Measurements from ENCODE around the gene WDTC1. TPM values are rescaled to one million over a fixed set of nuclear protein-coding genes. Genes with fewer than 3 reads are reported as not detected.

WDTC1 gene
- polyA plus RNA-seq, 1 donor (not counting 4 experiments of a cell fraction or from before 2014, with no cell fraction given), result 5.1 TPM

DNA sequence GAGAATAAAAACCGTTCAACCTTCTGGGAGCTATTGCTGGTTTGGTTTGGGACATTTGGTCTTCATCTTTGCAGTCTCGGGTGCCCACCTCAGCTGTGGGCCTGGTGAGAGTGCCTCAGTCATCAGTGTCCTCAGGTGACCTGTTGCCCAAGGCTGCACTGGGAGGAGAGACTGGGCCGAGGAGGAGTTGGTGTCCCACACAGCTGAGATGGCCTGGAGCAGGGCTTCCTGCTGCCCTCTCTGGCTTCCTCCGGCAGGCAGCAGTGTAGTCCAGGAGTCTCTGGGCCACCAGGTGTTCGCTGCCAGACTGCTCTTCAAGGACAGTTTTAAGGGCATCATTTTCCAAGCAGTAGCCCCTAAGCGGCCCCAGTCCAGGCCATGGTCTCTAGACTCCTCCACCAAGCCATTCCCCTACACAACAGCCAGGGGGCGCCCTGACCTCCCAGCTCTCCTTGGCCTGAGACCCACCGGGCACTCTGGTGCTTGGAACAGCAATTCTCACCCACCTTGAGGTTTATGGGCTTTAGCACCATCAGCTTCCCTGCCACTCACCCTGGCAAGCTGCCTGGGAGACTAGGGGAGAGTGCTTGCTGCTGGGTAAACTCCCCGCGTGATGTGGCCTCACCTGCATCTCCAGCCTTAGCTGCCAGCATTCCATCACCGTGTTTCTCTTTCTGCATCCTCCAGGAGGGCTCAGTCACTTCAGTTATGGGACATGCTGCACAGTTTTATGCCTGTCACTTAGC is 98.3 kb downstream of the WDTC1 start:
- Histone ChIP-seq H3K4me2 (ENCODE audit: control insufficient read depth, extremely low read depth, insufficient read depth, low read depth, low read length) (no peak overlapping the region), H3K4me3 (ENCODE audit: control insufficient read depth in 2 of 3, extremely low read depth in 1 of 3, insufficient read depth in 2 of 3, low read depth in 1 of 3, low read length in 3 of 3) (no peak overlapping the region), H3K9ac (ENCODE audit: control insufficient read depth, extremely low read depth, insufficient read depth, low read length) (no peak overlapping the region), H3K9me3 (ENCODE audit: control insufficient read depth, low read depth, low read length) (no peaks in the 10 kb centered on the region), H4K20me1 (ENCODE audit: control insufficient read depth, extremely low read depth, insufficient read depth, low read length) (no peaks in the 10 kb centered on the region), H2AFZ (ENCODE audit: control insufficient read depth, low read length) (no peak overlapping the region), H3K9me1 (ENCODE audit: control insufficient read depth, extremely low read depth, insufficient read depth, low read length) (no peaks in the 10 kb centered on the region), H3K27ac (ENCODE audit: control insufficient read depth, insufficient read depth, low read length) (no peak overlapping the region), H3K36me3 (ENCODE audit: control insufficient read depth in 2 of 2, extremely low read depth in 1 of 2, insufficient read depth in 2 of 2, low read length in 2 of 2) (peaks cover 46 to 48% of the 10 kb centered on the region in 2 experiments), H3K4me1 (ENCODE audit: control insufficient read depth, extremely low read depth, insufficient read depth, low read length) (no peaks in the 10 kb centered on the region), H3K27me3 (ENCODE audit: control insufficient read depth, extremely low read depth, insufficient read depth, low read length) (no peaks in the 10 kb centered on the region), H3K79me2 (ENCODE audit: control insufficient read depth, insufficient read depth, low read length) (peaks cover 27% of the 10 kb centered on the region)
- TF ChIP-seq, protein P1, sequence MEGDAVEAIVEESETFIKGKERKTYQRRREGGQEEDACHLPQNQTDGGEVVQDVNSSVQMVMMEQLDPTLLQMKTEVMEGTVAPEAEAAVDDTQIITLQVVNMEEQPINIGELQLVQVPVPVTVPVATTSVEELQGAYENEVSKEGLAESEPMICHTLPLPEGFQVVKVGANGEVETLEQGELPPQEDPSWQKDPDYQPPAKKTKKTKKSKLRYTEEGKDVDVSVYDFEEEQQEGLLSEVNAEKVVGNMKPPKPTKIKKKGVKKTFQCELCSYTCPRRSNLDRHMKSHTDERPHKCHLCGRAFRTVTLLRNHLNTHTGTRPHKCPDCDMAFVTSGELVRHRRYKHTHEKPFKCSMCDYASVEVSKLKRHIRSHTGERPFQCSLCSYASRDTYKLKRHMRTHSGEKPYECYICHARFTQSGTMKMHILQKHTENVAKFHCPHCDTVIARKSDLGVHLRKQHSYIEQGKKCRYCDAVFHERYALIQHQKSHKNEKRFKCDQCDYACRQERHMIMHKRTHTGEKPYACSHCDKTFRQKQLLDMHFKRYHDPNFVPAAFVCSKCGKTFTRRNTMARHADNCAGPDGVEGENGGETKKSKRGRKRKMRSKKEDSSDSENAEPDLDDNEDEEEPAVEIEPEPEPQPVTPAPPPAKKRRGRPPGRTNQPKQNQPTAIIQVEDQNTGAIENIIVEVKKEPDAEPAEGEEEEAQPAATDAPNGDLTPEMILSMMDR (optimal IDR thresholded peaks at IDR 0.05 in 1 of 3, IDR thresholded peaks at IDR 0.05 in 1 of 3, conservative IDR thresholded peaks at IDR 0.05 in 1 of 3; ENCODE audit: extremely low read depth in 1 of 3, insufficient read depth in 2 of 3, low read length in 3 of 3), result peak; percentile 83 to 94 (median 89)
- no peak for TF ChIP-seq EZH2 (IDR thresholded peaks at IDR 0.05; ENCODE audit: low read length)
- dilution Hi-C loops (cut with MboI; ENCODE audit: extremely low pct_ligation_motif_present, low sequenced_read_pairs), result no loop called here
- no peak for DNase-seq (ENCODE audit: low read depth, low spot score)
- no peak for FAIRE-seq

GRCh38 chr1:27333717-27334279 is 99.4 kb downstream of the WDTC1 start:
- TF ChIP-seq EZH2 (IDR thresholded peaks at IDR 0.05; ENCODE audit: low read length), result no peak
- TF ChIP-seq, protein P1 (optimal IDR thresholded peaks at IDR 0.05 in 1 of 3, IDR thresholded peaks at IDR 0.05 in 1 of 3, conservative IDR thresholded peaks at IDR 0.05 in 1 of 3; ENCODE audit: extremely low read depth in 1 of 3, insufficient read depth in 2 of 3, low read length in 3 of 3), result no peak
- no peaks in the 10 kb centered on the region for H3K4me1 ChIP-seq (ENCODE audit: control insufficient read depth, extremely low read depth, insufficient read depth, low read length)
- no peaks in the 10 kb centered on the region for H3K9me3 ChIP-seq (ENCODE audit: control insufficient read depth, low read depth, low read length)
- no peaks in the 10 kb centered on the region for H3K9me1 ChIP-seq (ENCODE audit: control insufficient read depth, extremely low read depth, insufficient read depth, low read length)
- no peak for DNase-seq (ENCODE audit: low read depth, low spot score)
- no peaks in the 10 kb centered on the region for H3K27me3 ChIP-seq (ENCODE audit: control insufficient read depth, extremely low read depth, insufficient read depth, low read length)
- dilution Hi-C loops (cut with MboI; ENCODE audit: extremely low pct_ligation_motif_present, low sequenced_read_pairs), result no loop called here
- no peak for FAIRE-seq
- no peak overlapping the region for H3K9ac ChIP-seq (ENCODE audit: control insufficient read depth, extremely low read depth, insufficient read depth, low read length)
- no peaks in the 10 kb centered on the region for H4K20me1 ChIP-seq (ENCODE audit: control insufficient read depth, extremely low read depth, insufficient read depth, low read length)
- H3K4me3 ChIP-seq (ENCODE audit: control insufficient read depth in 2 of 3, extremely low read depth in 1 of 3, insufficient read depth in 2 of 3, low read depth in 1 of 3, low read length in 3 of 3), result no peak overlapping the region
- peaks cover 16% of the 10 kb centered on the region for H3K79me2 ChIP-seq (ENCODE audit: control insufficient read depth, insufficient read depth, low read length)
- no peak overlapping the region for H3K27ac ChIP-seq (ENCODE audit: control insufficient read depth, insufficient read depth, low read length)
- H3K4me2 ChIP-seq (ENCODE audit: control insufficient read depth, extremely low read depth, insufficient read depth, low read depth, low read length), result no peak overlapping the region
- peaks cover 41 to 44% of the 10 kb centered on the region in 2 experiments for H3K36me3 ChIP-seq (ENCODE audit: control insufficient read depth in 2 of 2, extremely low read depth in 1 of 2, insufficient read depth in 2 of 2, low read length in 2 of 2)
- no peak overlapping the region for H2AFZ ChIP-seq (ENCODE audit: control insufficient read depth, low read length)
